Endothelial cell (in vitro differentiated cells): ENCODE data around the gene DEPP1. TPM values are rescaled to one million over a fixed set of nuclear protein-coding genes. Genes with fewer than 3 reads are reported as not detected.
A peak's percentile ranks its signal among the peaks of the same experiment; 100 is the strongest.

Experiments
- DNase-seq: peaks from one replicate; pipeline ENCODE4 v3.0.0; 2021; ENCODE audit warnings: low spot score
- H3K27ac Mint-ChIP-seq: one replicate; pipeline ENCODE4 v1.8.0; 2021; ENCODE audit warnings: mixed read lengths, inconsistent platforms; ENCODE audit not compliant: unreplicated experiment
- H3K27me3 Mint-ChIP-seq: one replicate; pipeline ENCODE4 v1.8.0; 2021; ENCODE audit warnings: mild to moderate bottlenecking, moderate library complexity, mixed read lengths, inconsistent platforms; ENCODE audit not compliant: unreplicated experiment
- H3K36me3 Mint-ChIP-seq: one replicate; pipeline ENCODE4 v1.8.0; 2021; ENCODE audit warnings: mild to moderate bottlenecking, low read depth, mixed read lengths, inconsistent platforms; ENCODE audit not compliant: unreplicated experiment
- H3K4me1 Mint-ChIP-seq: one replicate; pipeline ENCODE4 v1.8.0; 2021; ENCODE audit warnings: mild to moderate bottlenecking, mixed read lengths, inconsistent platforms; ENCODE audit not compliant: unreplicated experiment
- H3K4me3 Mint-ChIP-seq: one replicate; pipeline ENCODE4 v1.8.0; 2021; ENCODE audit warnings: mild to moderate bottlenecking, mixed read lengths, inconsistent platforms; ENCODE audit not compliant: unreplicated experiment
- H3K9me3 Mint-ChIP-seq: one replicate; pipeline ENCODE4 v1.8.0; 2021; ENCODE audit warnings: mixed read lengths, inconsistent platforms; ENCODE audit not compliant: unreplicated experiment
- CTCF ChIP-seq: fragments of 200-600 bp; sonication (generic); IDR thresholded peaks from one replicate; pipeline ENCODE4 v1.5.0; 2021; ENCODE audit warnings: antibody characterized with exemption; ENCODE audit not compliant: unreplicated experiment
- total RNA-seq: library from RNA; stranded (reverse); fragmentation: NEBNext Ultra II Directional; extraction: Animal tissue kit (Norgen Biotek cat#: 25700); gene quantifications from one replicate; pipeline ENCODE4 v1.2.1, GENCODE V29; 2021; ENCODE audit not compliant: unreplicated experiment

Gene DEPP1
- total RNA-seq, 1 donor from 2014 or later = 22.5 TPM

DNA sequence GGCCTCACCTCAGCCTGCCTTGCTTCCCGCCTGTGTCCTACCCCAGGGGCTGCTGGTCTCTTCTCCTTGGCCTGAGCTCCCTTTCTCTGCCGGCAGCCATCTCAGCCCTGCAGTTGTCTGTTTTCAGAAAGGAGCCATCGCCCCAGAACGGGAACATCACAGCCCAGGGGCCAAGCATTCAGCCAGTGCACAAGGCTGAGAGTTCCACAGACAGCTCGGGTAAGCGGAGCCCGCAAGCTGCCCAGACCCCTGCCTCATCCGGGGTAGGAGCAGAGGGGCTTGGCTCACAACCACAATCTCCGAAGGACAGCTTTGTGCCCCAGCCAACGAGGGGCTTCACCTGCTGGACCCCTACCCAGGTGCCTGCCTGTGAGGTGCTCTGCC, 5.3 kb upstream of the DEPP1 start:
- H3K27ac Mint-ChIP-seq = no peak overlapping the region
- H3K4me3 Mint-ChIP-seq = no peak overlapping the region
- no peak for TF ChIP-seq CTCF
- H3K27me3 Mint-ChIP-seq = peaks cover 16% of the 10 kb centered on the region
- H3K36me3 Mint-ChIP-seq = no peaks in the 10 kb centered on the region
- H3K9me3 Mint-ChIP-seq = no peaks in the 10 kb centered on the region
- peaks cover 51% of the 10 kb centered on the region for H3K4me1 Mint-ChIP-seq
- DNase-seq = no peak

GRCh38 chr10:44983066-44983894, 4.7 kb upstream of the DEPP1 start:
- H3K36me3 Mint-ChIP-seq = no peaks in the 10 kb centered on the region
- no peak for DNase-seq
- H3K27ac Mint-ChIP-seq = no peak overlapping the region
- H3K4me3 Mint-ChIP-seq = no peak overlapping the region
- H3K9me3 Mint-ChIP-seq = no peaks in the 10 kb centered on the region
- H3K27me3 Mint-ChIP-seq = peaks cover 16% of the 10 kb centered on the region
- H3K4me1 Mint-ChIP-seq = peaks cover 51% of the 10 kb centered on the region
- TF ChIP-seq CTCF = no peak

- Mint-ChIP-seq H3K4me3 (no peak overlapping the region), H3K27me3 (peaks cover 16% of the 10 kb centered on the region), H3K36me3 (no peaks in the 10 kb centered on the region), H3K4me1 (peaks cover 51% of the 10 kb centered on the region), H3K27ac (no peak overlapping the region), H3K9me3 (no peaks in the 10 kb centered on the region)
- no peak for DNase-seq
- TF ChIP-seq CTCF = no peak
Measured at GRCh38 chr10:44982496-44982895, 3.9 kb upstream of the DEPP1 start.

GRCh38 chr10:44982114-44982460, 3.5 kb upstream of the DEPP1 start:
- Mint-ChIP-seq H3K27me3 (peaks cover 17% of the 10 kb centered on the region), H3K36me3 (no peaks in the 10 kb centered on the region), H3K4me1 (peaks cover 53% of the 10 kb centered on the region), H3K9me3 (no peaks in the 10 kb centered on the region), H3K27ac (no peak overlapping the region), H3K4me3 (no peak overlapping the region)
- DNase-seq = no peak
- no peak for TF ChIP-seq CTCF

- H3K27me3 Mint-ChIP-seq = peaks cover 19% of the 10 kb centered on the region
- no peaks in the 10 kb centered on the region for H3K36me3 Mint-ChIP-seq
- no peak overlapping the region for H3K4me3 Mint-ChIP-seq
- peak overlapping the region; percentile 74 for H3K27ac Mint-ChIP-seq
- peaks cover 57% of the 10 kb centered on the region for H3K4me1 Mint-ChIP-seq
- no peak for TF ChIP-seq CTCF
- no peaks in the 10 kb centered on the region for H3K9me3 Mint-ChIP-seq
- DNase-seq = no peak
Measured at GRCh38 chr10:44981172-44982113, 2.8 kb upstream of the DEPP1 start.
